Stimulated activated naive B cell treated with anti-CD40 and anti-IgM and Interleukin-4, amounts not matched to agents 10 μg/mL and 1 μg/mL and 100 μg/mL, for 72 hours (primary cell): ENCODE measurements around the gene ABTB1.
"Not testable (repeated sequence)": the region's sequence is repeated elsewhere in the genome, so short reads cannot be mapped to it uniquely, and the experiment has no call there.

Experiments used
- ATAC-seq, 2 donors: fragments of 150-1000 bp; cut with Tn5 transposase; replicated peaks; 2 replicates each; pipeline ENCODE4 v1.10.0; 2021; ENCODE audit warnings: moderate library complexity in 1 of 2
- DNase-seq: peaks from one replicate; pipeline ENCODE4 v3.0.0; 2021
- H3K27ac Mint-ChIP-seq: one replicate; pipeline ENCODE4 v1.8.0; 2022; ENCODE audit warnings: mild to moderate bottlenecking, mixed read lengths
- H3K27me3 Mint-ChIP-seq, 2 donors: one replicate each; pipeline ENCODE4 v1.8.0; 2022; ENCODE audit warnings: mixed read lengths in 2 of 2
- H3K36me3 Mint-ChIP-seq, 2 donors: one replicate each; pipeline ENCODE4 v1.8.0; 2022; ENCODE audit warnings: mixed read lengths in 2 of 2, mild to moderate bottlenecking in 1 of 2
- H3K4me1 Mint-ChIP-seq, 2 donors: one replicate each; pipeline ENCODE4 v1.8.0; 2022; ENCODE audit warnings: mixed read lengths in 2 of 2, mild to moderate bottlenecking in 1 of 2
- H3K4me3 Mint-ChIP-seq, 2 donors: one replicate each; pipeline ENCODE4 v1.8.0; 2022; ENCODE audit warnings: mild to moderate bottlenecking in 2 of 2, mixed read lengths in 2 of 2, moderate library complexity in 1 of 2
- H3K9me3 Mint-ChIP-seq, 2 donors: one replicate each; pipeline ENCODE4 v1.8.0; 2022; ENCODE audit warnings: mixed read lengths in 2 of 2, mild to moderate bottlenecking in 1 of 2

The ABTB1 gene

GRCh38 chr3:127682175-127682554 lies 9.4 kb downstream of the ABTB1 start:
- Mint-ChIP-seq H3K36me3 (peaks cover 8 to 22% of the 10 kb centered on the region in 2 donors), H3K4me1 (peaks cover 13 to 28% of the 10 kb centered on the region in 2 donors)
- H3K9me3 Mint-ChIP-seq, DNase-seq, H3K27me3 Mint-ChIP-seq, ATAC-seq, H3K27ac Mint-ChIP-seq, H3K4me3 Mint-ChIP-seq: not testable (repeated sequence)

- Mint-ChIP-seq H3K4me1 (peaks cover 12 to 24% of the 10 kb centered on the region in 2 donors), H3K27me3 (no peaks in the 10 kb centered on the region), H3K27ac (no peak overlapping the region), H3K4me3 (no peak overlapping the region), H3K9me3 (peaks cover 0 to 2% of the 10 kb centered on the region in 2 donors), H3K36me3 (peaks cover 7 to 20% of the 10 kb centered on the region in 2 donors)
- ATAC-seq, result no peak
- no peak for DNase-seq
Measured at GRCh38 chr3:127682561-127682960, 9.8 kb downstream of the ABTB1 start.

GRCh38 chr3:127684871-127685707 lies 12.3 kb downstream of the ABTB1 start:
- Mint-ChIP-seq H3K27me3 (no peaks in the 10 kb centered on the region), H3K27ac (no peak overlapping the region), H3K4me3 (no peak overlapping the region), H3K4me1 (peaks cover 10 to 21% of the 10 kb centered on the region in 2 donors), H3K36me3 (peaks cover 0 to 7% of the 10 kb centered on the region in 2 donors), H3K9me3 (peaks cover 0 to 2% of the 10 kb centered on the region in 2 donors)
- peak; percentile 51 to 59 for ATAC-seq
- DNase-seq, result no peak

GRCh38 chr3:127685708-127686511 lies 13.2 kb downstream of the ABTB1 start:
- DNase-seq (no peak), ATAC-seq (no peak)
- H3K4me3 Mint-ChIP-seq, result no peak overlapping the region
- peaks cover 0 to 7% of the 10 kb centered on the region in 2 donors for H3K36me3 Mint-ChIP-seq
- no peaks in the 10 kb centered on the region for H3K27me3 Mint-ChIP-seq
- no peak overlapping the region for H3K27ac Mint-ChIP-seq
- peaks cover 0 to 2% of the 10 kb centered on the region in 2 donors for H3K9me3 Mint-ChIP-seq
- H3K4me1 Mint-ChIP-seq, result peaks cover 10 to 20% of the 10 kb centered on the region in 2 donors

- Mint-ChIP-seq H3K4me1 (peaks cover 11 to 17% of the 10 kb centered on the region in 2 donors), H3K9me3 (peaks cover 0 to 2% of the 10 kb centered on the region in 2 donors), H3K36me3 (peaks cover under 1 to 6% of the 10 kb centered on the region in 2 donors), H3K27me3 (no peaks in the 10 kb centered on the region), H3K27ac (no peak overlapping the region), H3K4me3 (no peak overlapping the region)
- no peak for DNase-seq
- ATAC-seq, result no peak
Measured at GRCh38 chr3:127686512-127686894, 13.8 kb downstream of the ABTB1 start.

GRCh38 chr3:127687228-127687737 lies 14.5 kb downstream of the ABTB1 start:
- Mint-ChIP-seq H3K27ac (no peak overlapping the region), H3K27me3 (no peaks in the 10 kb centered on the region), H3K36me3 (peaks cover 2 to 9% of the 10 kb centered on the region in 2 donors), H3K4me1 (peaks cover 13 to 17% of the 10 kb centered on the region in 2 donors), H3K9me3 (peaks cover 0 to 1% of the 10 kb centered on the region in 2 donors), H3K4me3 (no peak overlapping the region)
- ATAC-seq (no peak), DNase-seq (no peak)

- no peak overlapping the region for H3K27ac Mint-ChIP-seq
- no peaks in the 10 kb centered on the region for H3K9me3 Mint-ChIP-seq
- no peaks in the 10 kb centered on the region for H3K27me3 Mint-ChIP-seq
- DNase-seq (no peak), ATAC-seq (no peak)
- H3K4me3 Mint-ChIP-seq, result no peak overlapping the region
- peaks cover 16 to 23% of the 10 kb centered on the region in 2 donors for H3K4me1 Mint-ChIP-seq
- peaks cover 9 to 15% of the 10 kb centered on the region in 2 donors for H3K36me3 Mint-ChIP-seq
Measured at GRCh38 chr3:127688022-127688415, 15.3 kb downstream of the ABTB1 start.

GRCh38 chr3:127688416-127689265 lies 15.9 kb downstream of the ABTB1 start:
- Mint-ChIP-seq H3K27me3 (no peaks in the 10 kb centered on the region), H3K36me3 (peaks cover 15 to 21% of the 10 kb centered on the region in 2 donors), H3K4me1 (peaks cover 18 to 30% of the 10 kb centered on the region in 2 donors), H3K9me3 (no peaks in the 10 kb centered on the region), H3K27ac (no peak overlapping the region), H3K4me3 (no peak overlapping the region)
- ATAC-seq (no peak), DNase-seq (no peak)

- H3K9me3 Mint-ChIP-seq, result no peaks in the 10 kb centered on the region
- H3K27me3 Mint-ChIP-seq, result no peaks in the 10 kb centered on the region
- ATAC-seq (no peak), DNase-seq (no peak)
- H3K27ac Mint-ChIP-seq, result peak overlapping the region; percentile 20
- H3K4me3 Mint-ChIP-seq, result no peak overlapping the region
- peaks cover 17 to 24% of the 10 kb centered on the region in 2 donors for H3K36me3 Mint-ChIP-seq
- H3K4me1 Mint-ChIP-seq, result peaks cover 18 to 31% of the 10 kb centered on the region in 2 donors
Measured at GRCh38 chr3:127689266-127689860, 16.6 kb downstream of the ABTB1 start.

- Mint-ChIP-seq H3K27me3 (no peaks in the 10 kb centered on the region), H3K9me3 (no peaks in the 10 kb centered on the region), H3K4me1 (peaks cover 25 to 34% of the 10 kb centered on the region in 2 donors), H3K4me3 (no peak overlapping the region), H3K27ac (no peak overlapping the region), H3K36me3 (peaks cover 23 to 30% of the 10 kb centered on the region in 2 donors)
- ATAC-seq (no peak), DNase-seq (no peak)
Measured at GRCh38 chr3:127690106-127690505, 17.4 kb downstream of the ABTB1 start.

- DNase-seq, result peak; percentile 15
- peaks cover 25 to 35% of the 10 kb centered on the region in 2 donors for H3K4me1 Mint-ChIP-seq
- H3K36me3 Mint-ChIP-seq, result peaks cover 23 to 30% of the 10 kb centered on the region in 2 donors
- H3K4me3 Mint-ChIP-seq, result no peak overlapping the region
- H3K27me3 Mint-ChIP-seq, result no peaks in the 10 kb centered on the region
- peak; percentile 70 to 79 for ATAC-seq
- H3K9me3 Mint-ChIP-seq, result no peaks in the 10 kb centered on the region
- no peak overlapping the region for H3K27ac Mint-ChIP-seq
Measured at GRCh38 chr3:127690823-127691452, 18.2 kb downstream of the ABTB1 start.

GRCh38 chr3:127691489-127691888 lies 18.7 kb downstream of the ABTB1 start:
- no peak overlapping the region for H3K27ac Mint-ChIP-seq
- DNase-seq (peak; percentile 8), ATAC-seq (peak; percentile 59 to 66)
- no peaks in the 10 kb centered on the region for H3K9me3 Mint-ChIP-seq
- H3K36me3 Mint-ChIP-seq, result peaks cover 23 to 30% of the 10 kb centered on the region in 2 donors
- H3K4me1 Mint-ChIP-seq, result peaks cover 26 to 40% of the 10 kb centered on the region in 2 donors
- H3K4me3 Mint-ChIP-seq, result peak overlapping the region; percentile 47 to 58
- H3K27me3 Mint-ChIP-seq, result no peaks in the 10 kb centered on the region

- ATAC-seq, result no peak
- Mint-ChIP-seq H3K27ac (no peak overlapping the region), H3K4me1 (peaks cover 28 to 45% of the 10 kb centered on the region in 2 donors), H3K36me3 (peaks cover 23 to 30% of the 10 kb centered on the region in 2 donors), H3K9me3 (no peaks in the 10 kb centered on the region), H3K4me3 (no peak overlapping the region), H3K27me3 (no peaks in the 10 kb centered on the region)
- DNase-seq, result no peak
Measured at GRCh38 chr3:127691974-127692373, 19.2 kb downstream of the ABTB1 start.
